Spleen (tissue), 7 donors: ENCODE measurements around the gene PDE4D.

Experiments
- CTCF ChIP-seq, 11 experiments: fragments of 200-600 bp in 7 of 11; fragments of 450-650 bp in 4 of 11; sonication (generic) in 4 of 11; IDR thresholded peaks in 8 of 11; conservative IDR thresholded peaks in 3 of 11; 1 replicate in 7 of 11; 2 replicates in 4 of 11; pipeline versions ENCODE4 v1.4.0 to v1.8.0; 2016 to 2021; ENCODE audit warnings: antibody characterized with exemption in 11 of 11, inconsistent platforms in 4 of 11, mild to moderate bottlenecking in 1 of 11
- POLR2A ChIP-seq, 3 donors: fragments of 450-650 bp; IDR thresholded peaks; one replicate each; pipeline ENCODE4 v1.5.1; 2017; ENCODE audit warnings: antibody characterized with exemption in 3 of 3, mild to moderate bottlenecking in 1 of 3
- POLR2AphosphoS5 ChIP-seq, 3 donors: sonication (generic); formaldehyde crosslinking; IDR thresholded peaks; one replicate each; pipeline ENCODE4 v1.5.1; 2017; ENCODE audit warnings: antibody characterized with exemption in 3 of 3
- donor health status: DM: no; HTN: no; CAD: no; lungs with moderate emphysema.
- donor health status: DM: no; HTN: no; CAD: no.
- donor health status: DM: no; HTN: no; CAD: no.

- TF ChIP-seq CTCF (IDR thresholded peaks at IDR 0.05 in 8 of 11, conservative IDR thresholded peaks at IDR 0.05 in 3 of 11) (no peak), POLR2AphosphoS5 (IDR thresholded peaks at IDR 0.05) (no peak), POLR2A (IDR thresholded peaks at IDR 0.05) (no peak)
These were observed 228.3 kb downstream of the PDE4D start for GRCh38 chr5:59665086-59665831.
